GM06990 (cell line): ENCODE results near the gene DGKD.

Experiments
- DNase-seq: peaks from one replicate; pipeline ENCODE4 v3.0.0-alpha.2; 2011; ENCODE audit not compliant: insufficient read length; ENCODE audit errors: extremely low read depth
- H3K27me3 ChIP-seq: replicated peaks from 2 replicates; pipeline ENCODE4 v1.6.0; 2011; ENCODE audit warnings: low read length; ENCODE audit not compliant: control insufficient read depth, insufficient read depth
- H3K36me3 ChIP-seq: 2 replicates; pipeline ENCODE4 v1.5.1; 2011; ENCODE audit warnings: low read length; ENCODE audit not compliant: control insufficient read depth, insufficient read depth
- H3K4me3 ChIP-seq: replicated peaks from 2 replicates; pipeline ENCODE4 v1.5.1; 2011; ENCODE audit warnings: low read depth, mild to moderate bottlenecking, control low read depth, low read length
- TF ChIP-seq, protein P1 (sequence below): IDR thresholded peaks from 2 replicates; pipeline ENCODE4 v1.5.1; 2011; ENCODE audit warnings: low read length, control low read depth, mild to moderate bottlenecking, inconsistent platforms; ENCODE audit not compliant: insufficient read depth, poor library complexity, severe bottlenecking

The DGKD gene

DNA sequence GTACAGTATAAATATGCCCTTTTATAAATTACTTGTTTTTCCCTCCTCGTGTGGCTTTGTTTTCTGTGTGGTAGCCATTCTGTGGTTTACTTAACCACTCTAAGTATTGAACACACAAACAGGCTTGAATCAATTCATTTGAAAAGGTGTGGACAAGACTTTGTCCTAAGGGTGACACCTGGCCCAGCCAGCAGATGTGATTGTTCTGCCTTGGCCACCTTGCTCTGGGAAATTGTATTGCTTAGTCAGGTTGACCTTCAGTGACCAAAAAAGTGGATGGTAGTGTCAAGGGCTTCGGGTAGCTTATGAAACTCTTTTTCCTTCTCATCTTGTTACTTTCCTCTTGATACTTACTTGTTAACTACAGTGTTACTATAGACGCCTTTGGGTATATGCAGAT lies 61.9 kb downstream of the DGKD start:
- no peak for DNase-seq
- H3K36me3 ChIP-seq: peaks cover 7% of the 10 kb centered on the region
- TF ChIP-seq, protein P1, sequence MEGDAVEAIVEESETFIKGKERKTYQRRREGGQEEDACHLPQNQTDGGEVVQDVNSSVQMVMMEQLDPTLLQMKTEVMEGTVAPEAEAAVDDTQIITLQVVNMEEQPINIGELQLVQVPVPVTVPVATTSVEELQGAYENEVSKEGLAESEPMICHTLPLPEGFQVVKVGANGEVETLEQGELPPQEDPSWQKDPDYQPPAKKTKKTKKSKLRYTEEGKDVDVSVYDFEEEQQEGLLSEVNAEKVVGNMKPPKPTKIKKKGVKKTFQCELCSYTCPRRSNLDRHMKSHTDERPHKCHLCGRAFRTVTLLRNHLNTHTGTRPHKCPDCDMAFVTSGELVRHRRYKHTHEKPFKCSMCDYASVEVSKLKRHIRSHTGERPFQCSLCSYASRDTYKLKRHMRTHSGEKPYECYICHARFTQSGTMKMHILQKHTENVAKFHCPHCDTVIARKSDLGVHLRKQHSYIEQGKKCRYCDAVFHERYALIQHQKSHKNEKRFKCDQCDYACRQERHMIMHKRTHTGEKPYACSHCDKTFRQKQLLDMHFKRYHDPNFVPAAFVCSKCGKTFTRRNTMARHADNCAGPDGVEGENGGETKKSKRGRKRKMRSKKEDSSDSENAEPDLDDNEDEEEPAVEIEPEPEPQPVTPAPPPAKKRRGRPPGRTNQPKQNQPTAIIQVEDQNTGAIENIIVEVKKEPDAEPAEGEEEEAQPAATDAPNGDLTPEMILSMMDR: no peak
- no peak overlapping the region for H3K4me3 ChIP-seq
- no peaks in the 10 kb centered on the region for H3K27me3 ChIP-seq

DNA sequence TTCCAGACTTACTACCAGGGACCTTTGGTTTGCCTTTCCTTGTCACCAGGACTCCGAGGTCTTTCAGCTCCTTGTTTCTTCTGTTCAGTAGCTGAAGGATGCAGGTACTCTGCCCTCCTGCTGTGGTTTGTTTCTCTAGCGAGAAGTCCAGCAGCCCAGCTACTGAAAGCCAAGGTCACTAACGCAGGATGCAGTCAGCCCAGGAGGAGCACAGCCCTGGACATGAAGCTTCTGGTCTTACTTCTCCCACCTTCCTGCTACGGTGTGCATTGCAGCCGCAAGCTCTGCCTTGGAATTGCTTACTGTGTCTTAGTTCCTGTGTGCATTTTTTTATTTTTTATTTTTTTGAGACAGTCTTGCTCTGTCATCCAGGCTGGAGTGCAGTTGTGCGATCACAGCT lies 62.4 kb downstream of the DGKD start:
- Histone ChIP-seq H3K4me3 (no peak overlapping the region), H3K27me3 (no peaks in the 10 kb centered on the region), H3K36me3 (peaks cover 7% of the 10 kb centered on the region)
- TF ChIP-seq, protein P1: no peak
- no peak for DNase-seq

DNA sequence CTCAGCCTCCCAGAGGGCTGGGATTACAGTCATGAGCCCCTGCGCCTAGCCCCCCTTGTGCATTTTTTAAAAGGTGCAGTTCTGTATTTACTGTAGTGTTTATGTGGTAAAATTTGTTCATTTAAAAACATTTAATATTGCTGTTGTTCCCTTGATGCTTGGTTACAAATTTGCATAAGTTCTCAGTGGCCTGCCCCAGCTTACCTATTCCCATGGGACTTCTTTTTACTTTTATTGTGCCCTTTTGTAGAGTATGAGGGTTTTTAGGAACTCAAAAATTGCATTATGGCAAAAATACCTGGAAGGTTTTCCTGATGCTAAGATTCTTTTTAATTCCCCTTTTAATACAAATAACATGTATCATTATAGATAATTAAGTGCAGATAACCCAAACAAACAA lies 63.0 kb downstream of the DGKD start:
- DNase-seq: no peak
- TF ChIP-seq, protein P1: no peak
- peaks cover 7% of the 10 kb centered on the region for H3K36me3 ChIP-seq

DNA sequence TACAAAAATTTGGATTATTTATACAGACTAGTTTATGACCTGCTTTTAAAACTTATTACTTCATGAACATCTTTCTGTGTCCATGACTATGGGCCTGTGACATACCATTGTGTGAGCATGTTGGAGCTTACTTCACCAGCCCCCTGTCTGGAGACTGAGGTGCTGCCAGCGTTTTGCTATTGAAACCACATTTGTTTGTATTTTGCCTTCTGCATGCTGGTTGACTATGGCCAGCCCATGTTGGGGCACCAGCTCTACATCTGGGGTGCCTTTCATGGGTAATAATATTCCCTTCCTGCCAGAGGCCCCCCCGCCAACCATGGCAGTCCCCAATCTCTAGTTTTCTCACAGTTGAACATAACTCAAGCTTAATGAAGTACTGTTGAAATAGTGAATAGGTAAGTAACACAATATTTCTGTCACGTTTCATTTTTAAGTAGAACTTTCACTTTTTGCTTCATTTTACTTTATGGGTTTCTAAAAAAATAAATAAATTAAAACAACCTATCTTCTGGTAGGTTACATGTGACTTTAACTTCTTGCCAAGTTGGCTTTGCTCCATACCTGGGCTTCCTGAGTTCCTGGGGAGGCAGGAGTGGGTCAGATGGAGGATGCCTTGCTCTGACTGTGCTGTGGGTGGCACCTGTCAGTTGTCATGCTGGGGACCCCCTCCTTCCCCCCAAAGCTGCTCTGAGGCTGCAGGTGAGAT lies 63.9 kb downstream of the DGKD start:
- no peak for DNase-seq
- TF ChIP-seq, protein P1: peak; percentile 3
- peak overlapping the region; percentile 64 for H3K4me3 ChIP-seq
- peaks cover 7% of the 10 kb centered on the region for H3K36me3 ChIP-seq
- no peaks in the 10 kb centered on the region for H3K27me3 ChIP-seq

More for the DNA sequence above, 63.0 kb downstream of the DGKD start:
- H3K27me3 ChIP-seq: no peaks in the 10 kb centered on the region
- H3K4me3 ChIP-seq: no peak overlapping the region

DNA sequence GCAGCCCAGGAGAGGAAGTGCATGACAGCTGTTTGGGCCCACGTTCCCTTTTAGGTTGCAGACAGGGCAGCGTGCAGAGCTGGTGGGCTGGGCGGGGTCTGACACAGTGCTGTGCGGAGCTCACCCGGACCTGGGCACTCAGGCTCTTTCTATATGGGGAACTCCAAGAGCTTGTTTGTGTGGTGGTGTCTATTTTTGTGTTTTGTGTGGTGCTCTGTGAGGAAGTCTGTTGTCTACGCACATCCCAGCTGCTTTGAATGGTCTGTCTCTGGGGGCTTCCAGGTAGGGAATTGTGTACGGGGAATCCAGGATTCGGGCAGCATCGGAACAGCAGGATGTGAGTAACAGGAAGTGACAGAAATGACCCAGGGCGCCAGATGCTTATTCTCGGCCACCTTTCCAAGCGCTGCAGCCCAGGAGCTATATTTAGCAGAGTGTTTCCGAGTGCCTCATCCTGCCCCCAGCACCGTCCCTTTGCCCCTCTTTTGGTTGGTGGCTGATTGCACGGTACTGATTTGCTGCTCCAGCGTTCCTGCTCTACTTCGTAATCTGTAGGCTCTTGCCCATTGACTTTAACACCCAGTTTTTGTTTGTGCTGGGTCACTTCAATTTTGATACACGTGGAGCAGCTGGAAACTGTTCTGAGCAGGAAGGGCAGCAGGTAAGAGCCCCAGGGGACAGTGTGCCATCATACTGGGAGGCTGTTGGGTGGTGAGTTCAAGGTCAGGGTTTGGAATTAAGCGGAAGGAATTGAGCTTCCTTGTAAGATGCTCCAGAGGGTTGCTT lies 64.7 kb downstream of the DGKD start:
- DNase-seq: peak; percentile 77
- peaks cover 7% of the 10 kb centered on the region for H3K36me3 ChIP-seq
- peak overlapping the region; percentile 64 for H3K4me3 ChIP-seq
- no peaks in the 10 kb centered on the region for H3K27me3 ChIP-seq
- TF ChIP-seq, protein P1: no peak
